Hematopoietic multipotent progenitor cell treated with erythropoietin and hydrocortisone succinate and interleukin-3 and kit ligand, for 6 days (in vitro differentiated cells): ENCODE data around the gene CSPG4.
"Not testable (repeated sequence)": the region's sequence is repeated elsewhere in the genome, so short reads cannot be mapped to it uniquely, and the experiment has no call there.

ENCODE experiments used
- DNase-seq: peaks from one replicate; pipeline ENCODE4 v3.0.0-alpha.2; 2015

The CSPG4 gene

GRCh38 chr15:75738647-75739325 lies 26.1 kb upstream of the CSPG4 start:
- peak; percentile 98 for DNase-seq

DNA sequence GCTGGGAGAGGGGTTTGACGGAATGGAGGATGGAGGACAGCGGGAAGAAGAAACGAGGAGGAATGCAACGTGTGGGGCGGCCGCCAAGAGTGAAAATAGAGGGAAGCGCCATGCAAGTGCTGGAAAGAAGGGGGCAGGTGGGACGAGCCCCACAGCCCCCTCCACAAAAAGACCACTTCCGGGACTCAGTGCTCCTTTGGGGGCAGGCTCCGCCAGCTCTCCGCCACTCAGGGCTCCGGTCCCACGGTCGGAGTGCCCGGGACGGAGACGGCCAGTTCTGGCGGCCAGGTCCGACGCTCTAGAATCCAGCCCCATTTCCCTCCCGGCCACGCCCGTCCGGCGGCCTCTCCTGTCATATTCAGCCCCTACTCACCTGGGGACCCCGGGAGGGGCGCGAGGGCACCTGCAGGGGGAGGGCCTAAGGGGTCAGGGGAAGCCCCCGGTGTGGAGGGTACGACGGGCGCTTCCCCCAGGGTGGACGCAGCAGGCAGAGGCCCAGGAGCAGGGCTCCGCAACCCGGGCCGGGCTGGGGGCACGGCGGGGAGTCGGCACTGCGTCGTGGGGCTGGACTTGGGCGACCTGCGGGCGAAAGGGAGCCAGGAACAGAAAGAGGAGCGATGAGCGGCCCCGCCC lies 25.5 kb upstream of the CSPG4 start:
- DNase-seq = no peak

DNA sequence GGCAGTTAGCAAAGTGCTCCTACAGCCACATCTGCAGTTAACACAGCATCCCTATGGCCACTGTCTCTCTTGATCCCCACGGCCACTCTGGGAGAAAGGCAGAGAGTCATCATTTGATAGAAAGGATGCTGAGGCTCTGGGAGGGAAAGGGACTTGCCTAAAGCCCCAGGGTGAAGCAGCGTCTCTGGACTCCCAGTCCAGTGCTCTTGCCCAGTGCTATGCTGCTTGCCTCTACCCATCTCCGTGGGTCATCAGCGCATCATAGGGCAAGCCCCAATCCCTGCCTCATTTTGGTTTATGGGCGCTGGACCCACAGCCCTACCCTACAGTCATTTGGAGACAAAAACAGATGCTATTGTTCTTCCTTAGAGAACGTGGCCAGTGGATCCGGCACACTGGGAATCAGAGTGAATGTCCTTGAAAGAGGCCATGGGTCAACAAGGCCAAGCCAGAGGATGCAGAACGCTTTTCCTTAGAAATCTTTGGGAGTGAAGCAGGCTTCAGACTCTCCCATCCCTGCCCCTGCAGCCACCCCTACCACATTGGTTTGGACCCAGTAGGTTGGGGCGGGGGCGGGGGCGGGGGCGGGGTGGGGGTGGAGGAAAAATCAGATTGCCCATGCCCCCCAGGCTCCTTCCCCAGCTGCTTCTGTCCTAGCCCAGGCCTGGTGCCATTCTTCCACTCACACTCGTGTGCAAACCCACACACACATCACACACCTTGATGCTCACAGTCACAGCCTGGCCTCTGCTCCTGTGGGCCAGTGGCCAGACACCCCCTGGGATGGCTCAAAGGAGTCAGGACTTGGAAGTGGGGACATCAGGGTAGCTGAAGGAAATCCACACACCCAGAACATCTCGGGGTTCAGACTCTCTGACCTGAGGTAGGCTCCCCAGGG lies 24.7 kb upstream of the CSPG4 start:
- not testable (repeated sequence) for DNase-seq

DNA sequence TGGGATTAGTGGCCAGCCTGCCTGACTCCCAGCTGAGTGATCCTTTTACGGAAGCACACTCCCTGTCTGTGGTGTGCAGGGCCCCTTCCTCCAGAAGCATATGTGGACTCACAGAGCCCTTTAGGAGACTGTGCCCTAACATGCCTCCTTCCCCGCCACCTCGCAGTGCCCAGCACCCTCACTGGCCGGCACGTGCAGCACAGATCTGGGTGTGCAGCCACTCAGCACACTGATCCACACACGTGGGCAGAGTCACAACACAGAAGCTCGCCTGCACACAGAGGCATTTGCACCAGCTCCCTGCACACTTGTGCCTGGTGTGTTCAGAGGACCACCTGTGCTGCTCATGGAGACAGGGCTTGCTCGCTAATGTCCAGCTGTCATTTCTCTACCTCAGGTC lies 23.6 kb upstream of the CSPG4 start:
- DNase-seq = no peak

GRCh38 chr15:75734861-75735760 lies 22.5 kb upstream of the CSPG4 start:
- DNase-seq = not testable (repeated sequence)

GRCh38 chr15:75733761-75734651 lies 21.4 kb upstream of the CSPG4 start:
- DNase-seq = no peak

GRCh38 chr15:75732809-75733451 lies 20.3 kb upstream of the CSPG4 start:
- DNase-seq = peak; percentile 80

- no peak for DNase-seq
Observed at GRCh38 chr15:75732177-75732808, 19.6 kb upstream of the CSPG4 start.

- no peak for DNase-seq
Observed at GRCh38 chr15:75731248-75732151, 18.9 kb upstream of the CSPG4 start.

DNA sequence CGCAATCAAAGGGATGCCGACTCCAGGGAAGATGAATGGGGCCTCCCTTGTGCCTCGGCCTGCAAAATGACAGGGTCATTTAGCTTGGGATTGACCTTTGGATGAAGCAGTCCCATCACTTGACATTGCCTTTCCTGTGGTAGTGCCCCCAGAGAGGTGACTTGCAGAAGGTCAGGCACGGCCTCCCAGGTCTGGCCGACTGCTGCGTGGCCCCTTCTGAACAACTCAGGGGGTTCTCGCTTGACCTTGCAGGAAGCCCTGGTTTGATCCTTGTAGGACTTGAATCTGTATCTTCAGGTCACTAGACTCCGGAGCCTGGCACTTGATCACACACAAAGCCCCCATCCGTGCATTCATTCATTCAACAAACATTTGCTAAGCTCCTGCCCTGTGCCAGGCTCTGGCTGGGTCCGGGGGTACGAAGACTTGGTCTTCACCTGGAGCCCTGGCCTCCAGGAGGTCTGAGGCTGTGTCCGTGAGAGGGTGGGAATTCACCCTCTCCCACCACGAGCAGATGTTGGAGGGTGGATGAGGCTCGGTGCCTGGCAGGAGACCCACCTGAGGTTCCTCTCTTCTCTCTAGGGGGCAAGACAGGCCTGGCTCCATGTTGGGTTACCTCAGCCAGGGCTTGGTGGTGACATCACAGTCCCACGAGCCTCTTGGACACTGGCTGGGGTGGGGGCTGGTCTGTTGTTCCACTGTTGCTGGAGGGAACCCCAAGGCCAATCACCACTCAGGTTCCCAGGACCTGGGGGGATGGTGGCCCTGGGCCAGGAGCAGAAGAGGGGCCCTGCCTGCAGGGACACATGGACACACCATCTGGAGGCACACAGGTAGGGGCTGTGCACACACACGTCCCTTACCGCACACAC lies 18.0 kb upstream of the CSPG4 start:
- not testable (repeated sequence) for DNase-seq

GRCh38 chr15:75729326-75730069 lies 16.9 kb upstream of the CSPG4 start:
- no peak for DNase-seq

GRCh38 chr15:75727851-75728715 lies 15.4 kb upstream of the CSPG4 start:
- peak; percentile 87 for DNase-seq

DNA sequence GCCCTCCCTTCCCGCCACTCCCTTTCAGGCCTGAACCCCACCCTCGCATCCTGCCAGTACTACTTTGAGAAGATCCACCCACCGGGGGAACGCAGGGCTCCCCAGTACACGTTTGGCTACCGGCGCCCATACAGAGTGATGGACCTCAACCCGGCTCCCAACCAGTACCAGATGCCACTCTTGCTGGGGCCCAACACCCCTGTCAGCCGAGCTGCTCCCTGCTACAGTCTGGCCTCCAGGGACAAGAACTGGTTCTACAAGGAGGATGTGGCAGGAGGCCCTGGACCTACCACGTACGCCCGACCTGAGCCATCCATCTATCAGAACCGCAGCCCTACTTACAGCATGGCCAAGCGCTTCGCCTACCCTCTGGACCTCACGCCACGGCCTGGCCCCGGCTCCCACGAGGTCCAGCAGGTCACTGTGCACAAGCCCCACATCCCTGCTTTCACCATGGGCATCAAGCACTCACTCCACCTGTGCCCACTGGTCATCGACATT lies 14.4 kb upstream of the CSPG4 start:
- no peak for DNase-seq

- no peak for DNase-seq
Observed at GRCh38 chr15:75725719-75726607, 13.3 kb upstream of the CSPG4 start.

DNA sequence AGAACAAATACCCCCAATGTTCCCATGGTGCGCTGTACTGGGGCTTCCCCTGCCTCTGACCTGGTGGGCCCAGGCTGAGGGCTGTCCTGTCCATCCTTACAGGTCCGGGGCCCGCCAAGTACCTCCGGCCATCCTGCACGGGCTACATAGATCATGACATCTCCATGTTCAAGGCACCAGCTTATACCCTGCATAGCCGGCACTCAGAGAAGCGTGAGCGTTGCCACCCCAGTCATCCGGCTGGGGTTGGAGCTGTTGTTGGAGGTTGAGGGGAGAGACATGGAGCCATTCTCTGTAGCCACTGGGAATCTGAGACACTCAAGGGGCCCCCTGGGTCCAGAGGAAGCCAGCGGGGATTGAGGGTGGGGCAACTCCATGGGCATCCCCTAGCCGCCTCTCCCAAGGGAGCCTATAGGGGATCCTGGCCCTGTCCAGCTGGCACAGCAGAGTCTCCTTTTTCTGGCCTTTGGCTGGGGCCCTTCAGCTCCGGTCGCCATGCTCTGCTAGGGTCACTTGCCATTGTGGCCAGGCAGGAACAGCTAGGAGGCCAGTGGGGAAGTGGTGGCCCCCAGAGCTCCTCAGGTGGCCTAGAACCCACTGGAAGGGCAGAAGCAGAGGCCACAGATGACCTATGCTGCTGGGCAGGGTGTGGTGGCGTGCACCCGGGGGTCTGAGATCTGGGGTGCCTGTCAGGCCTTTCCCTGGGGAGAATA lies 12.5 kb upstream of the CSPG4 start:
- no peak for DNase-seq
